ENCODE data around the gene KIF20A.
"Not testable (repeated sequence)": the region's sequence is repeated elsewhere in the genome, so short reads cannot be mapped to it uniquely, and the experiment has no call there.

Gene KIF20A

DNA sequence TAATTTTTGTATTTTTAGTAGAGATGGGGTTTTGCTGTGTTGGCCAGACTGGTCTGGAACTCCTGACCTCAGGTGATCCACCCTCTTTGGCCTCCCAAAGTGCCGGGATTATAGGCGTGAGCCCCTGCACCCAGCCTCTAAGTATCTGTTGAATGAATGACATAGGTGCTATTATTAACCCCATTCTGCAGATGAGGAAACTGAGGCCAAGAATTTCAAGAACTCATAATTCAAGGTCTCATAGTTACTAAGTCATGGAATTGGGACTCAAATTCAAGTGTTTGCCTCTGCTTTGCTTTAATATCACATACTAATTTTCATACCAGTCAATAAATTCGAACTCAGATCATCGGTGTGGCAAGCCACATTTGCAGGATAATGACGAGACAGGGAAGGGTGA lies 1.9 kb downstream of the KIF20A start:
- no peak for TF ChIP-seq CTCF (conservative IDR thresholded peaks at IDR 0.05; ENCODE audit: low read depth)
- DNase-seq (ENCODE audit: low spot score) = no peak
- no peak overlapping the region for H3K27ac ChIP-seq
- POLR2A ChIA-PET (ENCODE audit: low non-redundant PET) = no interaction called here
- CTCF ChIA-PET = interaction anchor here (1.3 to 1.6 kb wide), 2 partner anchors 14 to 113 kb away, joined by 4 to 5 read pairs; no protein-coding TSS in a partner anchor

- DNase-seq (ENCODE audit: low spot score) = no peak
- H3K27ac ChIP-seq = no peak overlapping the region
- no peak for TF ChIP-seq CTCF (conservative IDR thresholded peaks at IDR 0.05; ENCODE audit: low read depth)
- POLR2A ChIA-PET (ENCODE audit: low non-redundant PET) = no interaction called here
- CTCF ChIA-PET = interaction anchor here (0.7 to 1.1 kb wide), 2 partner anchors 231 to 436 kb away, joined by 3 to 4 read pairs; no protein-coding TSS in a partner anchor
These were observed 3.9 kb downstream of the KIF20A start for GRCh38 chr5:138182808-138183207.

- H3K27ac ChIP-seq = no peak overlapping the region
- POLR2A ChIA-PET (ENCODE audit: low non-redundant PET) = interaction anchor here (1.0 to 1.2 kb wide), 2 partner anchors 16 to 27 kb away, joined by 3 to 4 read pairs; partner anchors contain the start of gene CDC23
- no peak for DNase-seq (ENCODE audit: low spot score)
- no peak for TF ChIP-seq CTCF (conservative IDR thresholded peaks at IDR 0.05; ENCODE audit: low read depth)
- CTCF ChIA-PET = interaction anchor here (1.3 kb wide), 1 partner anchor 167 kb away, joined by 3 read pairs; no protein-coding TSS in a partner anchor
These were observed 7.1 kb downstream of the KIF20A start for GRCh38 chr5:138186002-138186447.

DNA sequence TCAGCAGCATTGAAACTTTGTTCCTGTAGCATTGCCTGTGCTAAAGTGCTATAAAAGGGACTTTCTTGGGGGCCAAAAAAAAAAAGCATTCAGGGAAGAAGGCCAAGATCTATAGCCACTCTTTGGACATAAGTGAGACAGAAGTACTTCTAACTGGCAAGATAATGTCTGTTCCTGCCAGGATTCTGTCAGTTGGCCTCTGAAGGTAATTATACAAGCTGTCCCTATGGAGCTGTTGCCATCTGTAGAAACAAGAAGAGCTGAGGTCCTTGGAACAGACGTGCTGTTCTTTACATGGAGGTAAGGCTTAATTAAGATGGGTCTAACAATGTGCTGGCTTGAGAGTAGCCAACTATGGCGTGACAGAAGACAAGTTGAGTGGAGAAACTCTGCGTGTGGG lies 9.7 kb downstream of the KIF20A start:
- CTCF ChIA-PET = interaction anchor here (0.8 to 1.2 kb wide), 2 partner anchors 21 to 98 kb away, joined by 3 to 4 read pairs; no protein-coding TSS in a partner anchor
- TF ChIP-seq CTCF (conservative IDR thresholded peaks at IDR 0.05; ENCODE audit: low read depth) = no peak
- no peak overlapping the region for H3K27ac ChIP-seq
- no peak for DNase-seq (ENCODE audit: low spot score)
- POLR2A ChIA-PET (ENCODE audit: low non-redundant PET) = no interaction called here

GRCh38 chr5:138192826-138193225 lies 13.9 kb downstream of the KIF20A start:
- H3K27ac ChIP-seq = no peak overlapping the region
- TF ChIP-seq CTCF (conservative IDR thresholded peaks at IDR 0.05; ENCODE audit: low read depth) = no peak
- no peak for DNase-seq (ENCODE audit: low spot score)
- ChIA-PET POLR2A (ENCODE audit: low non-redundant PET) (no interaction called here), CTCF (no interaction called here)

DNA sequence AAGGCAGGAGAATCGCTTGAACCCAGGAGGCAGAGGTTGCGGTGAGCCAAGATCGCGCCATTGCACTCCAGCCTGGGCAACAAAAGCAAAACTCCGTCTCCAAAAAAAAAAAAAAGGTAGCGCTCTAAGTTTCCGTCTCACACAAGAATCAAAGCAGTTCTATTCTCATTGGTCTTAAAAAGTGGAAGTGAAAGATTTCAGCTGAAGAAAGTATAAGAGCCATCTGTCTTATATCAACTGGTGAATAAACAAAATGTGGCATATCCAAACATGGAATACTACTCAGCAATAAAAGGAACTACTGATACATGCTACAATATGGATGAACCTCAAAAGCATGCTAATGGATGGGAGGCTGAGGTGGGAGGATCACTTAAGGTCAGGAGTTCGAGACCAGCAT lies 14.9 kb downstream of the KIF20A start:
- POLR2A ChIA-PET (ENCODE audit: low non-redundant PET); H3K27ac ChIP-seq; DNase-seq (ENCODE audit: low spot score): not testable (repeated sequence)
- CTCF ChIA-PET = interaction anchor here (0.7 kb wide), 2 partner anchors 9 to 123 kb away, joined by 4 to 5 read pairs; no protein-coding TSS in a partner anchor

- CTCF ChIA-PET = no interaction called here
- no peak for TF ChIP-seq CTCF (conservative IDR thresholded peaks at IDR 0.05; ENCODE audit: low read depth)
- DNase-seq (ENCODE audit: low spot score) = no peak
- POLR2A ChIA-PET (ENCODE audit: low non-redundant PET) = interaction anchor here (0.7 kb wide), 1 partner anchor 1437 kb away, joined by 3 read pairs; the partner anchor contains the start of gene CXXC5
- no peak overlapping the region for H3K27ac ChIP-seq
These were observed 32.1 kb downstream of the KIF20A start for GRCh38 chr5:138210985-138211384.

Data from RWPE1 (cell line).